ENCODE data around the gene PTBP1.
"Not testable (repeated sequence)": the region's sequence is repeated elsewhere in the genome, so short reads cannot be mapped to it uniquely, and the experiment has no call there.

Gene PTBP1

DNA sequence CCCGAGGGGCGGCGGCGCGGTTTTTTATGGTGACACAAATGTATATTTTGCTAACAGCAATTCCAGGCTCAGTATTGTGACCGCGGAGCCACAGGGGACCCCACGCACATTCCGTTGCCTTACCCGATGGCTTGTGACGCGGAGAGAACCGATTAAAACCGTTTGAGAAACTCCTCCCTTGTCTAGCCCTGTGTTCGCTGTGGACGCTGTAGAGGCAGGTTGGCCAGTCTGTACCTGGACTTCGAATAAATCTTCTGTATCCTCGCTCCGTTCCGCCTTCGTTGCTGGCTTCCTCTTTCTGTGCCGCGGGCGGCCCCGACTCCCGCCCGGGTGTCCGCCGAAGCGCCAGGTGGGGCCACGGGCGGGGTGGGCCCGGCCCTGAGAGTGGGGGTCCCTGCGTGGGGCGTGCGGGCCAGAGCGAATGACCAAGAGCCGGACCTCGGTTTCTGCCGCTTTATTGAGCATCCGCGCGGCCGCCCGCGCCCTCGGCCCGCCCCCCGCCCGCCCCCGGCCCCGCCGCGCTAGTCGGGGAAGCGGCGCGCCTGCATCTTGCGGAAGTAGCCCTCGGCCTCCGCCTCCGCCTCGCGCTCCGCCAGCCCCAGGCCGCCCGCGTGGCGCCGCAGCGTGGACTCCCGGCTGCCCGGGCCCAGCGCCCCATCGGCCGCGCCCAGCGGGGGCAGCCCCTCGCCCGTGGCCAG lies 14.9 kb downstream of the PTBP1 start:
- no peak for DNase-seq

- no peak for DNase-seq
These were observed 15.5 kb downstream of the PTBP1 start for GRCh38 chr19:812747-813218.

DNA sequence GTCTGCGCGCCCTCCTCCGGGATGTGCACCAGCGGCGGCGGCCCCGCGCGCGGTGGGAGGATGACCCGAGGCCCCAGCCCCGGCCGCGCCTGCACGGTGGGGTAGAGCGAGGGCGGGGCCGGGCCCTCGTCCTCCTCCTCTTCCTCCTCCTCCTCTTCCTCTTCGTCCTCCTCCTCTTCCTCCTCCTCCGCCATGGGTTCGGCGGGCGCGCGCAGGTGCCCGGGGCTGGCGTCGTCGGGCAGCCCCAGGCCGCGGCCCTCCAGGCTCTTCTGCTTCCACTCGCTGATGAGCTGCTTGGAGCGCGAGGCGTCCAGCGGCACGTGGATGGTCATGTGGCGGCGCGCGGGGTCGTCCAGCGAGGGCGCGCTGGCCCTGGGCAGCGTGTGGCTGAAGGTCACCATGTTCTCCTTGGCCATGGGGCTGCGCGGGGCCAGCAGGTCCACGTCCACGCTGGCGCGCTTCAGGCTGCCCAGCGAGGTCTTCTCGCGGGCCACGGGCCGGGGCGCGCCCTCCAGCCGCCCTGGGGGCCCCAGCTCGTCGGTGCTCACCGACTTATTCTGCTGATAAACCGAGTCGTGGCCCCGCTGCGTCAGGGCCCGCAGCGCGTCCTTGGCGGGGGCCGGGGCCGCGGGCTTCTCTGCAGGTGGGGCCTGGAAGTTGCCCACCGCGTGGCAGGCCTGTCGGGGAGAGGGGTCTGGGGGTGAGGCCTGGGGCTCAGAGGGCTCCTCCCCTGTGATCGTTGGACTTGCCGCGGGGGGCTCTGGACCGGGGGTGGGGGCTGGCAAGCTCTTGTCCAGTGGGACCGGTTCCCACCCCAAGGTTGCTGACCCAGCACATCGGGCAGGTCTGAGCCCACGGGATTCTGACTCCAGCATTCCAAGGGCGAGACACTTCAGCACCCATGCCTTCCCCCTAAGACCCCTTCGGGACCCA lies 16.2 kb downstream of the PTBP1 start:
- no peak for DNase-seq

GRCh38 chr19:814152-815078 lies 17.2 kb downstream of the PTBP1 start:
- DNase-seq = no peak

DNA sequence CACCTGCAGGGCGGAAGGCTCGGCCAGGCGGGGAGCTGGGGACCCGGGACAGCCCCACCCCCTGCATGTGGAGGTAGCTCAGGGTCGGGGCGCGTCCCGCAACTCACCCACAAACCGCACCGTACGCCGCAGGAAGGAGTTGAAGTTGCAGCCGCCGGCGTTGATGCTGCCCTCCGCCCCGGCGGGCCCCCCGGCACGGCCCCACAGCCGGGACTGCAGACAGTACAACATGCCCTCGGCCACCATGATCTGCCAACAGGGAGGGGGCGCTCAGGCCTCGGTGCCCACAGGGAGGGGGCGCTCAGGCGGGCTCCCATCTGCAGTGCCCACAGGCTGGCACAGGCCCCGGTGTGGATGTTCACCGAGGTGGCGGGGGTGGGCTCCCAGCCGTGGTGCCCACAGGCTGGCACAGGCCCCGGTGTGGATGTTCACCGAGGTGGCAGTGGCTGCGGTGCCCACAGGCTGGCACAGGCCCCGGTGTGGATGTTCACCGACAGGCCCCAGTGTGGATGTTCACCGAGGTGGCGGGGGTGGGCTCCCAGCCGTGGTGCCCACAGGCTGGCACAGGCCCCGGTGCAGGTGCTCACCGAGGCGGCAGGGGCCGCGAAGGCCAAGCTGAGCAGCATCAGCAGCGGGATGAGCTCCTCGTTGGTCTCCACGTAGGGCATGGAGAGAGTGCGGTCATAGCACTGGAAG lies 18.0 kb downstream of the PTBP1 start:
- no peak for DNase-seq

DNA sequence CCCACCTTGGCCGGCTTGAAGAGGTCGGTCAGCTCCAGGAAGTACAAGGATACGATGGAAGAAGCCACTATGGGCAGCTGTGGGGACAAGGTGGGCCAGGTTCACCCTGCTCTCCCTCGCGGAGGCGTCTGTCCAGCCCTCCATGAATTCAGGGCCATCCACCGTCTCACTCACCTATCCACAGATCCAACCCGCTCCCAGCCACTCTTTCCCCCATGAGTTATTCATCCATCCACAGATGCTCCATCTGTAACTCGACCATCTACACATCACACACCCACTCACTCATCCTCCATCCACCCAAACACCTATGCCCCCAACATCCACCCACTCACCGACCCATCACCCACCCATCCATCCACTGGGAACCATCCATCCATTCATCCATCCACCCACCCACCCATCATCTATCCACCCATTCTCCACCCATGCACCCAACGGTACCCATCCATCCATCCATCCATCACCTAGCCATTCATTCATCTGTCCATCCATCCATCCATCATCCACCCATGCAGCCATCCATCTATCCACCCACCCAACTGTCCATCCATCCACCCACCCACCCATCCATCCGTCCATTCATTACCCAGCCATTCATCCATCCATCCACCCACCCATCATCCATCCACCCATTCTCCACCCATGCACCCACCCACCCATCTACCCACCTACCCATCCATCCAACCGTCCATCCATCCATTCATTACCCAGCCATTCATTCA lies 18.7 kb downstream of the PTBP1 start:
- DNase-seq = no peak

GRCh38 chr19:816500-816857 lies 19.2 kb downstream of the PTBP1 start:
- DNase-seq = no peak

GRCh38 chr19:820212-820611 lies 23.0 kb downstream of the PTBP1 start:
- DNase-seq = not testable (repeated sequence)

- no peak for DNase-seq
These were observed 24.1 kb downstream of the PTBP1 start for GRCh38 chr19:821231-821824.

DNA sequence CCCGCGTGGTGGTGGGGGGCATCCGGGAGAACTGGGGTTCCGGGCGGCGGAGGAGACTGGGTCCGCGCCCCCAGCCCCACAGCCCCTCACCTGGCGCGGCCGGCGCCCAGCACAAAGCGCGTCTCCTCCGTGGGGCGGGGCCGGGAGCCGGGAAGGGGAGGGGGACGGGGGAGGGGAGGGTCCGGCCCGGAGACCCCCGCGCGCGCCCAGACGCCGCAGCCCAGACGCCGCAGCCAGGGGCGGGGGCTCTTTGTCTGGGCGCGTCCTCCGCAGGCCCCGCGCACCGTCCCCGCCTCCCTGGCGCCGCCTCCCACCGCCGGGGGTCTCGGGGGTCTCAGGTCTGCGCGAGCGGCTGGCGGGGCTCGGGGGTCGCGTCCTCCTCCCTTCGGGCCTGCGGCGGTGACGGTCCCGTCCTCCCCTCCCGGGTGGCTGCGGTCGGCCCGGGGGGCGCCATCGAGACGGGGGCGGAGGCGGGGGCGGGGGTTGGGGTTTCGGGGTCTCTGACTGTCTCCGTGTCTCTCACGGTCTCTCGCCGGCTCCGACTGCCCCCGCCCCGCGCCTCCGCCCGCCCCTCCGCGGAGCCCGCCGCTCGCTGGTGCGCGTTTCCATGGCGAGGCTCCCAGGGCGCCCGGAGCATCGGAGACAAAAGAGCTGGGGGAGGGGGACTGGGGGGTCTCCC lies 24.7 kb downstream of the PTBP1 start, which contains the start of gene PLPPR3:
Gene PLPPR3 (minus strand): TSS at position 131 of the 679 bp plus-strand sequence. CDS start 396 bp downstream, outside the sequence.
- DNase-seq = no peak

DNA sequence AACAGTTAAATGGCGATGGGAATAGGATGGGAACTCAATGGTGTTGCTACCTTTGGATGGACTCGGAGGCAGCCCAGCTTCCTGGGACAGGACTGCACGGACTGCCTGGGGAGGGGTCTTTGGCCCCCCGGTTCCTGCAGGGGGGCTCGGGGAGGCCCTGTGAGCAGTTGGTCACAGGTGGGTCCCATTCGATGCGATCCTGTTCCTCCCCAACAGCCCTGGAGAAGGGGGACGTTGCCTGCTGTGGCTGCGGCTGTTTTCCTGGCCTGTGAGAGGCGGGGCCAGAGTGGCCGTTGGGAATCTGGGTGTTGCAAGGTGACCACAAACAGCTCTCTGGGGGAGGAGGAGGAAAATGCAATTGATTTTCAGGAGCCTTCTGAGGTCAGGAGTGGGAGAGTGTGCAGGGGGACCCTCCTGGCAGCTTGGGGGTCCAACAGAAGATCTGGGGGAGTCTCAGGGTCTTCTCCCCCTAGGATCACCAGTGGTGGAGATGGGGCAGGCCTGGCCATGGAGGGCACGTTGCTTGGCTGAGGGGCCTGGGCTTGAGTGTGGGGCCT lies 26.4 kb downstream of the PTBP1 start:
- DNase-seq = no peak

GRCh38 chr19:824885-825284 lies 27.6 kb downstream of the PTBP1 start:
- no peak for DNase-seq

- no peak for DNase-seq
These were observed 28.8 kb downstream of the PTBP1 start for GRCh38 chr19:825897-826644.

DNA sequence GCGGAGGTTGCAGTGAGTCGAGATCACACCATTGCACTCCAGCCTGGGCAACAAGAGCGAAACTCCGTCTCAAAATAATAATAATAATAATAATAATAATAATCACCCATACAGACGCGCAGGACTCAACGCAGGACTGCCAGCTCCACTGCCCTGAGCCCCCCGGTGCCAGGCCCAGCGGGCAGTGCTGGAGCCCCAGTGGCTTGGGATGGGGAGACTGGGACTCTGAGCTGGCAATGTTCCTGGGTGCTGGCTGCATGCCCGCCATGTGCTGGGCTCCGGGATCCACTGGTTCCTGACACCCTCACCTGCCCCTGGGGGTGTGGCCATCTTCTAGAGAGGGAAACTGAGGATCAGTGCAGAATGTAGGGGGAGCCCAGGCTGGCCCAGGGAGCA lies 30.1 kb downstream of the PTBP1 start:
- no peak for DNase-seq

DNA sequence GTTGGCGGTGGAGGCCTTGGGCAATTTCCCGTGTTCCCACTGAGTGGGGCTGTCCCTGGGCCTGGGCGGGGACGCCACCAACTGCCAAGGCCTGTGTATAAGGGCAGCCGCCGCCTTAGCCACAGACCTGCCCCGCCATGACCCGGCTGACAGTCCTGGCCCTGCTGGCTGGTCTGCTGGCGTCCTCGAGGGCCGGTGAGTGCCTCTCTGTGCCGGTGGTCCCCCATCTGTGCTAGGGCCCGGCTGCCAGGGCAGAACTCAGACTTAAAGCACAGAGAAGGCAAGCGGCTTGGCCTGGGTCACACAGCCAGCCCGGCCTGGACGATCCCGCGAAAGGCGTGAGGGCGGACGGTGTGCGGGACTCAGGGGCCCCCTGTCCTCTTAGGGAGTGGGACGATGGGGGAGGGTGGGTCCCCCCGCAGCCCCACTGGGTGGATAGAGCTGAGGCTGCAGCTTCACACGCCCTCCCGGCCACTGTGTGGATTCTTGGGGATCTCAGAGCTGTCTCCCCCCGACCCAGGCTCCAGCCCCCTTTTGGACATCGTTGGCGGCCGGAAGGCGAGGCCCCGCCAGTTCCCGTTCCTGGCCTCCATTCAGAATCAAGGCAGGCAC lies 30.6 kb downstream of the PTBP1 start, which contains the start of gene AZU1:
Gene AZU1 (plus strand): TSS at position 128 of the 612 bp plus-strand sequence. CDS start 10 bp downstream, at position 138.
- DNase-seq = no peak

GRCh38 chr19:829129-829758 lies 32.0 kb downstream of the PTBP1 start:
- no peak for DNase-seq

DNA sequence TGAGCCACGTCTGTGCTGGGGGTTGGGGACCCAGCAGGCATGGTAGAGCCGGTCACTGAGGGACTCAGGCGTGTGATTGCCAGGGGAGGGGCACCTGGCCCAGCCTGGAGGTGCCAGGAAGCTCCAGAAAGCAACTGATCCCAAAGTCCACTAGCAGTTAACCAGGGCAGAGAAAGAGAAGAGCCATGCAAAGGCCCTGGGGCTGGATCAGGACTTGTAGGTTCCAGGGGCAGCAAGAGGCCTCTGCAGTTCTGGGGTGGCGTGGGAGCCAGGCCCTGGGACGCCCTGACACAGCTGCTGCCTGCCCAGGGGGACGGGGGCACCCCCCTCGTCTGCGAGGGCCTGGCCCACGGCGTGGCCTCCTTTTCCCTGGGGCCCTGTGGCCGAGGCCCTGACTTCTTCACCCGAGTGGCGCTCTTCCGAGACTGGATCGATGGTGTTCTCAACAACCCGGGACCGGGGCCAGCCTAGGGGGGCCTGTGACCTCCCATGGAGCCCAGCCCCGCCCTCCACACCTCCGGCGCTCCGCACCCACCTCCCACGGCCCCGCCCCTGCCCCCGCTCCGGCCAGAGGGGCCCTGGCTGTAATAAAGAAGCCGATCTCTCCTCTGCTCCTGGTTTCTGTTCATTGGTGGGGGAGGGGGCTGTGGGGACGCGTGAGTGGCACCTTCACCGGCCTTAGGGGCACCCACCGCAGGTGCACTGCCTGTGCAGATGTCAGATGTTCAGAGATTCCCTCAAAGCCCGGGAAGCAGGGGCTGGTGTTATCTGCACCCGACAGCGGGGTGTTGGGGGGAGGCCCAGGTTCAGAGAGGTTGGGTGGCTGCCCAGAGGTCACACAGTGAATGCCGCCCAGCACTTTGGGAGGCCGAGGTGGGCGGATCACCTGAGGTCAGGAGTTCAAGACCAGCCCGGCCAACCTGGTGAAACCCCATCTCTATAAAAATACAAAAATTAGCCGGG lies 34.4 kb downstream of the PTBP1 start:
- no peak for DNase-seq
